ENCODE data around the gene PRPF31.
"Not testable (repeated sequence)": the region's sequence is repeated elsewhere in the genome, so short reads cannot be mapped to it uniquely, and the experiment has no call there.

Gene PRPF31

GRCh38 chr19:54165222-54165621 is 49.7 kb downstream of the PRPF31 start:
- no peak for DNase-seq

GRCh38 chr19:54168174-54168917 is 52.8 kb downstream of the PRPF31 start:
- DNase-seq, result peak; percentile 94

- no peak for DNase-seq
These were observed 53.7 kb downstream of the PRPF31 start for GRCh38 chr19:54169149-54169740.

- DNase-seq, result not testable (repeated sequence)
These were observed 56.3 kb downstream of the PRPF31 start for GRCh38 chr19:54171736-54172431.

GRCh38 chr19:54172471-54173358 is 57.2 kb downstream of the PRPF31 start, which contains the start of gene TMC4:
TMC4 (minus strand) TSS chr19:54173160; CDS start chr19:54173117, 43 bp downstream.
- peak; percentile 20 for DNase-seq

- no peak for DNase-seq
These were observed 57.8 kb downstream of the PRPF31 start for GRCh38 chr19:54173359-54173699.

- DNase-seq, result no peak
These were observed 58.6 kb downstream of the PRPF31 start for GRCh38 chr19:54173951-54174834.

GRCh38 chr19:54178581-54179261 is 63.2 kb downstream of the PRPF31 start:
- peak; percentile 44 for DNase-seq

- DNase-seq, result no peak
These were observed 63.8 kb downstream of the PRPF31 start for GRCh38 chr19:54179262-54179852.

GRCh38 chr19:54179921-54180461 is 64.4 kb downstream of the PRPF31 start:
- no peak for DNase-seq

GRCh38 chr19:54180691-54181091 is 65.1 kb downstream of the PRPF31 start:
- no peak for DNase-seq
